ENCODE measurements around the gene CEBPE. TPM values are rescaled to one million over a fixed set of nuclear protein-coding genes. Genes with fewer than 3 reads are reported as not detected.

CEBPE gene
- total RNA-seq, 2 experiments from 2014 or later, result 1.1 to 2.3 TPM

- peak overlapping the region; percentile 29 for H3K4me3 ChIP-seq (ENCODE audit: low read depth, low read length, poor library complexity, severe bottlenecking)
- intact Hi-C loops (cut with micrococcal nuclease; ENCODE audit: unreplicated experiment), result loop anchor here (1.0 to 5.0 kb wide), 6 partner anchors 50 to 263 kb away; partner anchors contain the start of genes HOMEZ and SLC7A8
- no peaks in the 10 kb centered on the region for H3K36me3 ChIP-seq (ENCODE audit: insufficient read depth, low read length)
- peak overlapping the region; percentile 88 for H3K27ac ChIP-seq (ENCODE audit: low read depth, low read length, poor library complexity, severe bottlenecking)
- no TSS peak for BruUV-seq (replicated peaks)
- ChIA-PET CTCF (ENCODE audit: unreplicated experiment) (interaction anchor here (0.6 to 3.2 kb wide), 10 partner anchors 10 to 1526 kb away, joined by 3 to 69 read pairs (median 4); partner anchors contain the start of genes ACIN1, C14orf119 and SLC7A8), POLR2A (interaction anchor here (0.5 to 5.2 kb wide), 15 partner anchors 20 to 1643 kb away, joined by 3 to 68 read pairs (median 4); partner anchors contain the start of genes ACIN1, C14orf119, PABPN1 and RAB2B)
- H3K4me2 ChIP-seq (ENCODE audit: low read length), result peak overlapping the region; percentile 72
- H3K4me1 ChIP-seq (ENCODE audit: insufficient read depth, low read length, poor library complexity, severe bottlenecking), result peaks cover 38% of the 10 kb centered on the region
- no peaks in the 10 kb centered on the region for H3K79me2 ChIP-seq (ENCODE audit: insufficient read depth, low read depth, low read length)
- H3K9me3 ChIP-seq (ENCODE audit: low read length), result no peaks in the 10 kb centered on the region
- H3K9me2 ChIP-seq (ENCODE audit: insufficient read depth, low read length), result no peaks in the 10 kb centered on the region
- TF ChIP-seq CTCF (conservative IDR thresholded peaks at IDR 0.05; ENCODE audit: low read length), result no peak
- TF ChIP-seq EZH2phosphoT487 (IDR thresholded peaks at IDR 0.05; ENCODE audit: borderline replicate concordance, low read depth, low read length), result no peak
- no peaks in the 10 kb centered on the region for H4K20me1 ChIP-seq (ENCODE audit: insufficient read depth, low read length)
- peak; percentile 93 for DNase-seq (ENCODE audit: low spot score)
- H2AFZ ChIP-seq (ENCODE audit: low read length), result peak overlapping the region; percentile 85
Measured at GRCh38 chr14:23119363-23120327, 590 bp upstream of the CEBPE start.

DNA sequence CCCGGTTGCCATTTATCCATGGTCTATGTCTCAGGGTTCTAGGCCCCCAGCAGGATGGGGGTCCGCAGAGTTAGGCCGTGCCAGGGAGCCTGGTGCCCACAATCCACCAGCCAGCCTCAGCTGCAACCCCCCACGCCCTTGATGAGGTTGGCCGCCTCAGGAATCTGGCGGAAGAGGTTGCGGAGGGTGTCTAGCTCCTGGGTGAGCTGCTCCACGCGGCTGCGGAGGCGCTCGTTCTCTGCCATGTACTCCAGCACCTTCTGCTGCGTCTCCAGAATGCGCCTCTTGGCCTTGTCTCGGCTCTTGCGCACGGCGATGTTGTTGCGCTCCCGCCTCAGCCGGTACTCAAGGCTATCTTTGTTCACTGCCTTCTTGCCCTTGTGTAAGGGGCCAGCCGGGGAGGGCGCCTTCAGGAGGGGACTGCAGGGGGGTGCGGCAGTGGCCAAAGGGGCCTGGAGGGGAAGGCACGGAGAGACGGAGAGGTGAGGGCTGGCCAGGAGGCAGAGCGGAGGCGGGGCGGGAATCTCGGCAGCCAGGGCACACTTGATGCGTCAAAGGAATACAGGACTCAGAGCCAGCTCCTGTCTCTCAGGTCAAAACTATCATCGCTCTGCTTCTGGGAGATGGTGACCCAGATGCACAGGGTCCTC, 1.6 kb downstream of the CEBPE start:
- Histone ChIP-seq H3K36me3 (ENCODE audit: insufficient read depth, low read length) (no peaks in the 10 kb centered on the region), H3K4me2 (ENCODE audit: low read length) (no peak overlapping the region), H3K9me2 (ENCODE audit: insufficient read depth, low read length) (no peaks in the 10 kb centered on the region), H3K4me1 (ENCODE audit: insufficient read depth, low read length, poor library complexity, severe bottlenecking) (peaks cover 38% of the 10 kb centered on the region), H3K79me2 (ENCODE audit: insufficient read depth, low read depth, low read length) (no peaks in the 10 kb centered on the region), H3K9me3 (ENCODE audit: low read length) (no peaks in the 10 kb centered on the region), H2AFZ (ENCODE audit: low read length) (no peak overlapping the region), H4K20me1 (ENCODE audit: insufficient read depth, low read length) (no peaks in the 10 kb centered on the region), H3K4me3 (ENCODE audit: low read depth, low read length, poor library complexity, severe bottlenecking) (no peak overlapping the region), H3K27ac (ENCODE audit: low read depth, low read length, poor library complexity, severe bottlenecking) (no peak overlapping the region)
- no peak for TF ChIP-seq CTCF (conservative IDR thresholded peaks at IDR 0.05; ENCODE audit: low read length)
- TF ChIP-seq EZH2phosphoT487 (IDR thresholded peaks at IDR 0.05; ENCODE audit: borderline replicate concordance, low read depth, low read length), result no peak
- BruUV-seq (replicated peaks), result no TSS peak
- intact Hi-C loops (cut with micrococcal nuclease; ENCODE audit: unreplicated experiment), result no loop called here
- ChIA-PET POLR2A (no interaction called here), CTCF (ENCODE audit: unreplicated experiment) (no interaction called here)
- DNase-seq (ENCODE audit: low spot score), result no peak
